IMR-90 (cell line): ENCODE results near the gene MORN5. TPM values are rescaled to one million over a fixed set of nuclear protein-coding genes. Genes with fewer than 3 reads are reported as not detected.

Source experiments
- ATAC-seq: fragments of 200-7000 bp; cut with Tn5 transposase; 2 replicates; pipeline ENCODE4 v1.9.1; 2020; ENCODE audit warnings: low read depth, mild to moderate bottlenecking, moderate library complexity
- BruUV-seq: library from RNA; stranded (reverse); fragments of 400-500 nt; replicated peaks from 2 replicates; lab custom pipeline; 2021; lab: Mats Ljungman, UMichigan
- CTCF ChIA-PET: fragments of 300-600 bp; formaldehyde crosslinking; extraction: SDS; loops from one replicate; lab custom pipeline; 2021; ENCODE audit warnings: antibody characterized with exemption; lab: Yijun Ruan, JAX
- POLR2A ChIA-PET: fragments of 300-600 bp; sonication (Branson Sonifier 250); formaldehyde crosslinking; loops from one replicate; lab custom pipeline; 2022; ENCODE audit warnings: antibody characterized with exemption; ENCODE audit not compliant: unreplicated experiment; lab: Charles Lee
- DNase-seq: peaks from one replicate; pipeline ENCODE4 v3.0.0; 2013
- H2AFZ ChIP-seq: replicated peaks from 2 replicates; pipeline ENCODE3; 2013; ENCODE audit warnings: low read length, mild to moderate bottlenecking; ENCODE audit not compliant: poor library complexity
- H2AK5ac ChIP-seq: 2 replicates; pipeline ENCODE4 v1.6.1; 2013; ENCODE audit warnings: low read depth, low read length, inconsistent platforms
- H2AK9ac ChIP-seq: replicated peaks from 2 replicates; pipeline ENCODE3; 2013; ENCODE audit warnings: mild to moderate bottlenecking, low read depth, low read length, moderate library complexity; ENCODE audit not compliant: poor library complexity
- H2BK120ac ChIP-seq: 2 replicates; pipeline ENCODE4 v1.6.1; 2013; ENCODE audit warnings: low read depth, low read length, inconsistent platforms
- H2BK15ac ChIP-seq: 3 replicates; pipeline ENCODE4 v1.6.1; 2013; ENCODE audit warnings: low read depth, low read length, inconsistent platforms
- H2BK20ac ChIP-seq: 2 replicates; pipeline ENCODE4 v1.6.1; 2013; ENCODE audit warnings: low read depth, mild to moderate bottlenecking, inconsistent platforms, low read length, moderate library complexity
- H2BK5ac ChIP-seq: 2 replicates; pipeline ENCODE4 v1.6.1; 2013; ENCODE audit warnings: mild to moderate bottlenecking, low read depth, low read length, inconsistent platforms; ENCODE audit not compliant: poor library complexity, severe bottlenecking
- H3K14ac ChIP-seq: replicated peaks from 2 replicates; pipeline ENCODE4 v1.6.1; 2013; ENCODE audit warnings: low read depth, low read length, inconsistent platforms
- H3K18ac ChIP-seq: 2 replicates; pipeline ENCODE4 v1.6.1; 2013; ENCODE audit warnings: low read depth, low read length, control low read depth
- H3K23ac ChIP-seq: 2 replicates; pipeline ENCODE4 v1.6.1; 2013; ENCODE audit warnings: low read depth, low read length, inconsistent platforms
- H3K27ac ChIP-seq: 2 replicates; pipeline ENCODE4 v1.5.1; 2013; ENCODE audit warnings: mild to moderate bottlenecking, control low read depth, low read length; ENCODE audit not compliant: insufficient read depth
- H3K27me3 ChIP-seq: 2 replicates; pipeline ENCODE4 v1.6.1; 2013; ENCODE audit warnings: low read length; ENCODE audit not compliant: control insufficient read depth, insufficient read depth
- H3K36me3 ChIP-seq: 2 replicates; pipeline ENCODE4 v1.6.1; 2013; ENCODE audit warnings: low read length, mixed read lengths; ENCODE audit not compliant: control insufficient read depth, insufficient read depth
- H3K4ac ChIP-seq: 2 replicates; pipeline ENCODE4 v1.6.1; 2013; ENCODE audit warnings: low read depth, low read length, inconsistent platforms
- H3K4me1 ChIP-seq: 2 replicates; pipeline ENCODE4 v1.6.1; 2013; ENCODE audit warnings: low read length, mixed read lengths; ENCODE audit not compliant: control insufficient read depth, insufficient read depth
- H3K4me2 ChIP-seq: 2 replicates; pipeline ENCODE4 v1.6.1; 2013; ENCODE audit warnings: low read depth, mild to moderate bottlenecking, control low read depth, low read length, moderate library complexity
- H3K4me3 ChIP-seq: 2 replicates; pipeline ENCODE4 v1.5.1; 2013; ENCODE audit warnings: low read depth, mild to moderate bottlenecking, control low read depth, low read length, moderate library complexity; ENCODE audit not compliant: insufficient read depth
- H3K56ac ChIP-seq: 2 replicates; pipeline ENCODE4 v1.6.1; 2013; ENCODE audit warnings: low read length, inconsistent platforms; ENCODE audit not compliant: insufficient read depth; ENCODE audit errors: extremely low read depth
- H3K79me1 ChIP-seq, 2 experiments: 2 replicates each; pipeline ENCODE4 v1.6.1; 2013; ENCODE audit warnings: low read length in 2 of 2, inconsistent platforms in 1 of 2, low read depth in 1 of 2
- H3K9ac ChIP-seq: 2 replicates; pipeline ENCODE4 v1.6.1; 2013; ENCODE audit warnings: low read depth, low read length, control low read depth
- H3K9me1 ChIP-seq: 2 replicates; pipeline ENCODE4 v1.6.1; 2013; ENCODE audit warnings: low read length, inconsistent platforms; ENCODE audit not compliant: insufficient read depth
- H3K9me3 ChIP-seq: 2 replicates; pipeline ENCODE4 v1.6.1; 2013; ENCODE audit warnings: low read length; ENCODE audit not compliant: control insufficient read depth, insufficient read depth
- H4K20me1 ChIP-seq: 2 replicates; pipeline ENCODE4 v1.6.1; 2013; ENCODE audit warnings: low read length, inconsistent platforms; ENCODE audit not compliant: insufficient read depth
- H4K5ac ChIP-seq: 2 replicates; pipeline ENCODE4 v1.6.1; 2013; ENCODE audit warnings: mild to moderate bottlenecking, low read depth, low read length, control low read depth
- H4K8ac ChIP-seq, 2 experiments: 2 replicates each; pipeline ENCODE4 v1.6.1; 2013; ENCODE audit warnings: low read depth in 2 of 2, low read length in 2 of 2, control low read depth in 1 of 2, inconsistent platforms in 1 of 2
- H4K91ac ChIP-seq: 2 replicates; pipeline ENCODE4 v1.6.1; 2013; ENCODE audit warnings: low read depth, low read length, inconsistent platforms; ENCODE audit not compliant: insufficient read depth
- CEBPB ChIP-seq: IDR thresholded peaks from 2 replicates; pipeline ENCODE4 v1.6.1; 2012; ENCODE audit warnings: low read depth, low read length, improper control_type of control experiment
- ELK1 ChIP-seq: fragments of 150-350 bp; IDR thresholded peaks from 2 replicates; pipeline ENCODE4 v1.6.1; 2016; ENCODE audit warnings: low read depth, mild to moderate bottlenecking, low read length, moderate library complexity, borderline replicate concordance
- FOS ChIP-seq: fragments of 150-350 bp; IDR thresholded peaks from 2 replicates; pipeline ENCODE4 v1.6.1; 2016; ENCODE audit warnings: low read depth, low read length
- MAZ ChIP-seq: IDR thresholded peaks from 2 replicates; pipeline ENCODE4 v1.6.1; 2012; ENCODE audit warnings: low read depth, mild to moderate bottlenecking, low read length, improper control_type of control experiment, moderate library complexity, borderline replicate concordance
- MXI1 ChIP-seq: IDR thresholded peaks from 2 replicates; pipeline ENCODE4 v1.6.1; 2012; ENCODE audit warnings: low read depth, mild to moderate bottlenecking, low read length, moderate library complexity, borderline replicate concordance
- SMC3 ChIP-seq: fragments of 150-350 bp; IDR thresholded peaks from 2 replicates; pipeline ENCODE4 v1.6.1; 2016; ENCODE audit warnings: low read depth, mild to moderate bottlenecking, antibody characterized with exemption, low read length, moderate library complexity
- WGBS, 2 experiments: methylation state at CpG; one replicate each; pipeline versions ENCODE4 v1.1.5 to v1.1.7; 2013; ENCODE audit warnings: missing lambda C conversion rate in 2 of 2; ENCODE audit not compliant: insufficient read length in 1 of 2; ENCODE audit errors: extremely low coverage in 2 of 2; 5-methylcytosine and 5-hydroxymethylcytosine counted together
- dilution Hi-C: fragments of 300-500 bp; cut with HindIII; formaldehyde crosslinking; loops from one replicate; pipeline ENCODE4 v1.14.3; 2018; ENCODE audit warnings: low sequenced_read_pairs; ENCODE audit not compliant: unreplicated experiment
- in situ Hi-C: fragments of 300-500 bp; cut with MboI; formaldehyde crosslinking; loops from 3 replicates; pipeline ENCODE4 v1.14.3; 2019; ENCODE audit warnings: low sequenced_read_pairs, inconsistent platforms, mixed read lengths
- intact Hi-C: fragments of 100-400 bp; cut with micrococcal nuclease; formaldehyde crosslinking; loops from 2 replicates; pipeline ENCODE4 v1.10.0; 2022
- polyA plus RNA-seq, 3 experiments: library from polyadenylated mRNA; depleted of rRNA; stranded (reverse); fragments of >200 nt; gene quantifications; 2 replicates each; pipeline ENCODE4 v1.2.3, GENCODE V29; 2012; ENCODE audit warnings: low replicate concordance in 1 of 3
- total RNA-seq: library from RNA; depleted of rRNA; stranded (reverse); fragments of >200 nt; gene quantifications from 2 replicates; pipeline ENCODE4 v1.2.3, GENCODE V29; 2012

The MORN5 gene
- total and polyA plus RNA-seq, 2 of the 4 experiments (the other 2 are of a cell fraction): not detected

GRCh38 chr9:122110100-122110833 is 49.4 kb upstream of the MORN5 start:
- peaks cover 24% of the 10 kb centered on the region for H3K27me3 ChIP-seq
- H3K14ac ChIP-seq: no peak overlapping the region
- no peak overlapping the region for H2AFZ ChIP-seq
- TF ChIP-seq FOS (no peak), SMC3 (no peak), MXI1 (no peak), ELK1 (no peak), MAZ (no peak), CEBPB (no peak)
- 69% methylated on average over 6 of the region's 7 CpGs; no CpG with 5 or more reads in 1 of the 2 experiments for WGBS, 2 experiments
- no peak overlapping the region for H3K4me3 ChIP-seq
- H2AK5ac ChIP-seq: no peak overlapping the region
- H4K5ac ChIP-seq: no peak overlapping the region
- H3K9me1 ChIP-seq: no peaks in the 10 kb centered on the region
- ChIA-PET POLR2A (no interaction called here), CTCF (interaction anchor here (1.2 kb wide), 1 partner anchor 15 kb away, joined by 3 read pairs; no protein-coding TSS in a partner anchor)
- no peaks in the 10 kb centered on the region for H3K9me3 ChIP-seq
- H3K23ac ChIP-seq: no peak overlapping the region
- H2BK15ac ChIP-seq: no peak overlapping the region
- H4K91ac ChIP-seq: no peak overlapping the region
- ATAC-seq (no peak), DNase-seq (no peak)
- H2BK120ac ChIP-seq: no peak overlapping the region
- no peak overlapping the region for H2BK5ac ChIP-seq
- H3K18ac ChIP-seq: no peak overlapping the region
- no peaks in the 10 kb centered on the region for H3K79me1 ChIP-seq
- intact Hi-C loops (no loop called here), dilution Hi-C loops (no loop called here), in situ Hi-C loops (no loop called here)
- no peak overlapping the region for H2BK20ac ChIP-seq
- no peak overlapping the region for H3K27ac ChIP-seq
- H3K9ac ChIP-seq: no peak overlapping the region
- no peak overlapping the region for H3K4me2 ChIP-seq
- no TSS peak for BruUV-seq
- H3K4ac ChIP-seq: no peak overlapping the region
- peaks cover 12% of the 10 kb centered on the region; the same call in 1 of the 2 replicates for H3K4me1 ChIP-seq
- H2AK9ac ChIP-seq: no peak overlapping the region
- no peak overlapping the region for H4K8ac ChIP-seq
- no peaks in the 10 kb centered on the region for H3K36me3 ChIP-seq
- no peak overlapping the region for H3K56ac ChIP-seq
- no peaks in the 10 kb centered on the region for H4K20me1 ChIP-seq
